HepG2 (cell line): ENCODE results near the gene PPP4R4. TPM values are rescaled to one million over a fixed set of nuclear protein-coding genes. Genes with fewer than 3 reads are reported as not detected.

ENCODE experiments used
- ETV5 ChIP-seq: IDR thresholded peaks from 2 replicates; pipeline ENCODE4 v1.6.1; 2018; ENCODE audit warnings: missing biosample characterization, missing genetic modification reagents, inconsistent platforms, borderline replicate concordance
- GPBP1L1 ChIP-seq: sonication (generic); formaldehyde crosslinking; IDR thresholded peaks from 2 replicates; pipeline ENCODE4 v1.5.0; 2020; ENCODE audit warnings: mild to moderate bottlenecking, missing genetic modification reagents
- HNF1A ChIP-seq, 2 experiments: sonication (generic) in 1 of 2; formaldehyde crosslinking in 1 of 2; IDR thresholded peaks; 2 replicates each; pipeline versions ENCODE4 v1.4.0 to v1.6.1; 2016 to 2020; ENCODE audit warnings: borderline replicate concordance in 1 of 2, low read depth in 1 of 2, mild to moderate bottlenecking in 1 of 2, missing genetic modification reagents in 1 of 2
- JUNB ChIP-seq: sonication (generic); formaldehyde crosslinking; IDR thresholded peaks from 2 replicates; pipeline ENCODE4 v1.8.0; 2022; ENCODE audit warnings: missing genetic modification reagents, mild to moderate bottlenecking, borderline replicate concordance
- NR2F1 ChIP-seq, 2 experiments: fragments of 450-650 bp in 1 of 2; formaldehyde crosslinking in 1 of 2; IDR thresholded peaks; 2 replicates each; pipeline versions ENCODE4 v1.5.0 to v1.6.1; 2016 to 2020; ENCODE audit warnings: mild to moderate bottlenecking in 1 of 2, missing compliant biosample characterization in 1 of 2, missing genetic modification reagents in 1 of 2, moderate library complexity in 1 of 2
- PAX8 ChIP-seq: sonication (generic); formaldehyde crosslinking; IDR thresholded peaks from 2 replicates; pipeline ENCODE4 v1.8.0; 2022; ENCODE audit warnings: mild to moderate bottlenecking, missing genetic modification reagents, borderline replicate concordance
- RNF2 ChIP-seq: fragments of 450-650 bp; conservative IDR thresholded peaks from 2 replicates; pipeline ENCODE4 v1.6.1; 2016; ENCODE audit warnings: low read depth
- SALL2 ChIP-seq: sonication (generic); formaldehyde crosslinking; IDR thresholded peaks from 2 replicates; pipeline ENCODE4 v1.8.1; 2023; ENCODE audit warnings: mild to moderate bottlenecking, missing genetic modification reagents, inconsistent platforms
- ZNF510 ChIP-seq: sonication (generic); formaldehyde crosslinking; IDR thresholded peaks from 2 replicates; pipeline ENCODE4 v1.4.0; 2020; ENCODE audit warnings: low read depth, mild to moderate bottlenecking, missing genetic modification reagents
- ZNF75D ChIP-seq: sonication (generic); formaldehyde crosslinking; IDR thresholded peaks from 2 replicates; pipeline ENCODE4 v1.8.1; 2023; ENCODE audit warnings: missing genetic modification reagents, mild to moderate bottlenecking, borderline replicate concordance
- polyA plus RNA-seq, 8 experiments: library from polyadenylated mRNA; depleted of rRNA in 3 of 8; stranded (reverse) in 7 of 8; unstranded in 1 of 8; fragments of >200 nt; fragmentation: Illumina TruSeq in 4 of 8; extraction: Trizol in 4 of 8; gene quantifications; 2 replicates each; pipeline versions ENCODE4 v1.2.1 to v1.2.3, GENCODE V29; 2011 to 2016; ENCODE audit warnings: low read depth in 4 of 8, missing spikeins in 1 of 8, mixed read lengths in 1 of 8; ENCODE audit not compliant: insufficient read depth in 1 of 8
- total RNA-seq, 5 experiments: library from RNA; depleted of rRNA; stranded (reverse); fragments of >200 nt; fragmentation: Illumina TruSeq; extraction: Trizol; gene quantifications; 2 replicates each; pipeline ENCODE4 v1.2.3, GENCODE V29; 2016; ENCODE audit warnings: low read depth in 1 of 5

The PPP4R4 gene
- total and polyA plus RNA-seq, 2 of the 13 experiments (the other 11 are each of a cell fraction or from before 2014, with no cell fraction given): 9.5 to 19.8 TPM

- TF ChIP-seq ZNF75D (CRISPR knock-in tag): no peak
- no peak for TF ChIP-seq ZNF510 (CRISPR knock-in tag)
- TF ChIP-seq GPBP1L1 (CRISPR knock-in tag): no peak
- no peak for TF ChIP-seq ETV5 (CRISPR knock-in tag)
- TF ChIP-seq JUNB (CRISPR knock-in tag): no peak
- no peak for TF ChIP-seq HNF1A (IDR thresholded peaks at IDR 0.05; ENCODE audit: low read depth)
- TF ChIP-seq HNF1A (CRISPR knock-in tag; IDR thresholded peaks at IDR 0.05; ENCODE audit: borderline replicate concordance): no peak
- no peak for TF ChIP-seq SALL2
- no peak for TF ChIP-seq RNF2
- no peak for TF ChIP-seq PAX8 (CRISPR knock-in tag)
- TF ChIP-seq NR2F1 (CRISPR knock-in tag; IDR thresholded peaks at IDR 0.05): no peak
These were observed 38.9 kb downstream of the PPP4R4 start (continued) for GRCh38 chr14:94213021-94213420.
